GM18517 (cell line): ENCODE data around the gene ZDHHC11B.

Experiments used
- ATAC-seq: cut with Tn5 transposase; IDR thresholded peaks from one replicate; pipeline ENCODE4 v1.9.1; 2021; ENCODE audit warnings: mild to moderate bottlenecking, moderate library complexity; ENCODE audit not compliant: unreplicated experiment

Gene ZDHHC11B

DNA sequence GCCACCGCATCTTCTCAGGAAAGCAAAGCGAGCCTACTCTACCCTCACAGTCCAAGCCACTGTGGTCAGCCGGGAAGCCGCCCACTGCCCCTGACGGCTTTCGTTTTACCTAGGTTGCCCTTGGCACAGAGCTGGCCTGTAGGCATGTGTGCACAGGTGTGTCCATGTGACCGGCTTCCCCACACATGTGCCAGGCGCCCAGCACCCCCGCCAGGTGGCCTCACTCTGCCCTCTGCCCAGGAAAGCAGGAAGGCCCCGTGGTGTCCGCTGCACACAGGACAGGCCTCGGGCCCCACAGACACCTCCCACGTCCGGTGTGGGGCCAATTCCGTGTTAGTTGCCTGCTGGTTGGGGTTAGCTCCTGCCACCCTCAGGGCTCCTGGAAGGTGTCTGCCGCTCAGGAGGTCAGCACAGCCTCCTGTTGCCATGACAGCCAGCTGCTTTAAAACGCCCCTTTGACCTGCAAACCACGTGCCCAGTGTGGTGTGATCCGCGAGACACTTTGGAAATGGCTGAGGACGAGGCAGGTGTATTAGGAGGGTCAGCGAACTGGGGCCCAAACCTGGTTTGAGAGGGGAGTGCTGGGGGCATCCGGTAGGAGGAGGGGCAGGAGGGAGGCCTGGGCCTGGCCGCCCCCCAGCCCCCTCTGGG, 120.1 kb downstream of the ZDHHC11B start:
- no peak for ATAC-seq

DNA sequence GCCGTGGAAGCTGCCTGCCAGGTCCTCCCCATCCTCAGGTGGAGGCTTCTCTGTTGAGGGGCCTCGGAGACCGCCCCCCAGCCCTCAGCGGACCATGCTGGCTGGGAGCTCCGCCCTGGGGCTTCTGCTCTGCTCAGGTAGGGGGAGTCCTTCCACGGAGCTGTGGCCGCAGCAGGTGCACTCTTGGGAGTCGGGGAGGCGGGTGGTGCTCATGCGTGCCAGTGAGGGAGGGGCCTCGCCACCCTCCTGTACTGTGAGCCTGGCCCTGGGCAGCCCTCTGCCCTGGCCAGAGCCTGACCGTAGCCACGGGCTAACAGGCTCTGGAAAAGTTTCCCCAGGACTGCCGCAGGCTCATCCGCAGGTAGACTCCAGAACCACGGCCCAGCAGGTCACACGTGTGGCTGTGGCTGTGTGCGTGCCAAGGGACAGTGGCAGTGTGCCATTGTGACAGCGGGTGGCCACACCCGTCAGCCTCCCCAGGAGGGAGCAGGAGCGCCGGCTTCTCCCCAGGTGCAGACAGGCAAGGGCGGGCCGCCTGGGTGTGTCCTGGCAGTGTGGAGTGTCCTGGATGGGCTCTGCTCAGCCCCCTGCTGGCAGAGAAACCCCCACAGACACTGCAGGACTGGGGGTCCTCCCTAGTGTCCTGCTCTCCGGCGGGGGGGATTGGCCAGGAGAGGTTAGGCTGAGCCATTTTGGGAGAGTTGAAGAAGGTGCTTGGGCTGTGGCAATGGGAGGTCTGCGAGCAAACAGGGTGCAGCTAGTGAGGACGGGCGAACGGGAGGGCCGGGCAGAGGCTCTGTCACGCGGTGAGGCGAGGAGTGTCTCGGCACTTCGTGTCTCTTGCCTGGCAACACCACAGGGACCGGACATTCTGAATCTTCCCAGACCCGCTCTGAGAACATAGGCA, 120.8 kb downstream of the ZDHHC11B start:
- no peak for ATAC-seq

DNA sequence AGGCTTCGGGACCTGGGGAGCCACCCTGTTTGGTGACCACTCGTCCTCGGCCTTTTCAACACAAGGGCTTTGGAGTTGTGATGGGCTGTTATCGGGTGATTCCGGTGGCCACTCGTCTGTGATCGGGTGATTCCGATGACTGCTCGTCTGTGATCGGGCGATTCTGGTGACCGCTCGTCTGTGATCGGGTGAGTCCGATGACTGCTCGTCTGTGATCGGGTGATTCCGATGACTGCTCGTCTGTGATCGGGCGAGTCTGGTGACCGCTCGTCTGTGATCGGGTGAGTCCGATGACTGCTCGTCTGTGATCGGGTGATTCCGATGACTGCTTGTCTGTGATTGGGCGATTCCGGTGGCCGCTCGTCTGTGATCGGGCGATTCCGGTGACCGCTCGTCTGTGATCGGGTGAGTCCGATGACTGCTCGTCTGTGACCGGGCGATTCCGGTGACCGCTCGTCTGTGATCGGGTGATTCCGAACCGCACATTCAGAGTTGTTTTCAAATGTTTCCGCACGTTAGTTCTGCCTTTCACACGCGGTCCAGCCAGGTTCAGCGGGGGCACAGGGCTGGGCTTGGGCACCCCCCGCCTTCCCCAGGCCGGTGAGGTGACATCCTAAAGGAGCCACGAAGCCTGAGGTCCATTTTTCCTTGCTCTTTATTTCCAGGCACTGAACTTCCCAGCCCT, 121.6 kb downstream of the ZDHHC11B start:
- no peak for ATAC-seq

DNA sequence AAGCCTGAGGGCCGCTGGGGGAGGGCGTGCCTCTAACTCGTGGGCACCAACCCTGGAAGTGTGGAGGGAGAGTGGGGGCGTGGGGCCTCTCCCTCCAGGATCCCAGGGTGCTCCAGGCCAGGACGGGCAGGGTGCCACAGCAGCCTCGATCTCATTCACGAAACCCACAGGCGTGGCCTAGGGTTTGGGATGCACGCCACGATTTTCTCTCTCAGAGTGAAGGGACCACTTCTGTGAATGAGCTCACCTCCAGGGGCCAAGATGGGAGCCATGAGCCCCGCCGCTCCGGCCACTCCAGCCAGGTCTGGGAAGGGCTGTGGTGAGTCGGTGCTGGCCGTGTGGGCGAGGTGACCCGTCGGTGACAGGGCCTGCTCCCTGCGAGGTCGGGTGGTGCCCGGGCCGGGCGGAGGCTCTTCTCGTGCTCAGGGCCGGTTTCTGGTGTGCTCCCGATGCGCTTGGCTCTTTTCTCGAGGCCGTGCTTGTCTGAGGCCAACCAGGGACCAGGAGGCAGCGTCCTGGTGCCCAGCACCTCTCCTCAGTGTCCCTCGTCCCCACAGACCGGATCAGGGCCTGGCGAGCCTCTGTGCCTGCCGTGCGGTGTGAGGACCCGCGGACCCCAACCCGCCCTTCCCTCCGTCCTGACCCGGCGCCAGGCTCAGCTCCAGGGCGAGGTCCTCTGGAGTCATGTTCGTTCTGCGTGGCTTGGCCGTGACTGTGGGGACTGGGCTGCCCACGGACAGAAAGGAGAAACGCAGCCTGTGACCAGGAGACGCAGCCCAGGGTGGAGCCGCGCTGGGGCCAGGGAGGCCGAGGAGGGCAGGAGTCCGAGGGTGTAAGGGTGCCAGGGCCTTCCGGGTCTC, 122.4 kb downstream of the ZDHHC11B start:
- no peak for ATAC-seq

DNA sequence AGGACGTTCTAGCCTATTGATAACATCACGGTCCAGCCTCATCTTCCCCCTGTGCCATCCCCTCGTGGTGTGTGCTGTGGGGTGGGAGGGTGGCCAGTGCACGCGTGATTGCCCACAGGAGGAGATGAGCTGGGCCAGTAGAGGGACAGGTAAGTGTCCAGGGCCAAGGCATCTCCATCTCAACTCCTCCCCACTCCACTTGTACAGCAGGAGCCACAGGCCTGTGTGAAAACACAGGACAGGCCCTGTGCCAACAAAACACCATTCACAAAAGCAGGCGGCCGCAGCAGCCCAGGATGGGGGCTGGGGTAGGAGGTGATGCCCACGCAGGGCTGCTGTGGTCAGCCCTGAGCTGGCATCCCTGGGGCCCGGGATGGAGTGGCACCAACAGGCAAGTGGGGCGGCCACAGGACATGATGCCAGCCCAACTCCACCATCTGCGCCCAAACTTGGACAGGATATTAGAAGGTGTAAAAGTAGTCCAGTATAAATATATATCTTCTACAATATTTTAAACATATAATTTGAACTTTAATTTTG, 124.0 kb downstream of the ZDHHC11B start:
- ATAC-seq, result no peak
